SK-N-SH treated with all-trans-retinoic acid at 6 μM for 48 hours (cell line): ENCODE data around the gene FRMD4B.

Experiments
- BACH2 ChIP-seq: fragments of 250-450 bp; sonication (Bioruptor Pico); IDR thresholded peaks from 2 replicates; pipeline ENCODE4 v1.9.0; 2021; ENCODE audit warnings: mild to moderate bottlenecking, borderline replicate concordance
- CREB5 ChIP-seq: fragments of 250-450 bp; sonication (Bioruptor Pico); IDR thresholded peaks from 2 replicates; pipeline ENCODE4 v1.5.1; 2020; ENCODE audit warnings: low read depth, mild to moderate bottlenecking, moderate library complexity
- ISL1 ChIP-seq: fragments of 250-450 bp; sonication (Bioruptor Pico); IDR thresholded peaks from 2 replicates; pipeline ENCODE4 v2.1.2; 2022; ENCODE audit warnings: mild to moderate bottlenecking, moderate library complexity
- PATZ1 ChIP-seq: fragments of 250-450 bp; sonication (Bioruptor Pico); IDR thresholded peaks from 2 replicates; pipeline ENCODE4 v1.8.0; 2020; ENCODE audit warnings: mild to moderate bottlenecking, moderate library complexity, borderline replicate concordance
- POU6F1 ChIP-seq: fragments of 250-450 bp; sonication (Bioruptor Pico); IDR thresholded peaks from 2 replicates; pipeline ENCODE4 v1.8.0; 2021; ENCODE audit warnings: low read depth, mild to moderate bottlenecking, moderate library complexity, borderline replicate concordance
- TCF4 ChIP-seq: fragments of 250-450 bp; sonication (Bioruptor Pico); IDR thresholded peaks from 2 replicates; pipeline ENCODE4 v1.8.0; 2021; ENCODE audit warnings: mild to moderate bottlenecking, moderate library complexity, borderline replicate concordance
- ZFP3 ChIP-seq: fragments of 250-450 bp; sonication (Bioruptor Pico); IDR thresholded peaks from 2 replicates; pipeline ENCODE4 v1.5.0; 2020; ENCODE audit warnings: mild to moderate bottlenecking, moderate library complexity
- ZFP30 ChIP-seq: fragments of 450-650 bp; formaldehyde crosslinking; IDR thresholded peaks from 2 replicates; pipeline ENCODE4 v1.5.0; 2022; ENCODE audit warnings: mild to moderate bottlenecking, moderate library complexity
- ZNF565 ChIP-seq: fragments of 450-650 bp; formaldehyde crosslinking; conservative IDR thresholded peaks from 2 replicates; pipeline ENCODE4 v1.5.0; 2020; ENCODE audit warnings: low read depth, mild to moderate bottlenecking, moderate library complexity
- ZNF70 ChIP-seq: fragments of 450-650 bp; formaldehyde crosslinking; IDR thresholded peaks from 2 replicates; pipeline ENCODE4 v1.5.0; 2020; ENCODE audit warnings: mild to moderate bottlenecking, moderate library complexity

- TF ChIP-seq ISL1 (CRISPR knock-in tag): no peak
- no peak for TF ChIP-seq CREB5 (CRISPR knock-in tag)
- no peak for TF ChIP-seq TCF4 (CRISPR knock-in tag)
- TF ChIP-seq ZNF565 (CRISPR knock-in tag): no peak
- no peak for TF ChIP-seq PATZ1
- no peak for TF ChIP-seq BACH2 (CRISPR knock-in tag)
- no peak for TF ChIP-seq ZNF70 (CRISPR knock-in tag)
- TF ChIP-seq POU6F1 (CRISPR knock-in tag): no peak
- TF ChIP-seq ZFP30 (CRISPR knock-in tag): no peak
- TF ChIP-seq ZFP3 (CRISPR knock-in tag): no peak
Measured at GRCh38 chr3:69321301-69322157, 64.4 kb downstream of the FRMD4B start.
